H1 (cell line): ENCODE results near the gene RASA1. TPM values are rescaled to one million over a fixed set of nuclear protein-coding genes. Genes with fewer than 3 reads are reported as not detected.

Experiments
- CTCF ChIA-PET: fragments of 300-600 bp; sonication (Branson Sonifier 250); formaldehyde crosslinking; loops from one replicate; lab custom pipeline; 2021; ENCODE audit not compliant: partially characterized antibody; lab: Charles Lee
- POLR2A ChIA-PET: fragments of 300-600 bp; sonication (Branson Sonifier 250); formaldehyde crosslinking; loops from one replicate; lab custom pipeline; 2021; ENCODE audit warnings: inconsistent platforms; ENCODE audit not compliant: partially characterized antibody; lab: Charles Lee
- DNase-seq, 2 experiments: peaks; one replicate each; pipeline versions ENCODE4 v3.0.0 to v3.0.0-alpha.2; 2010 to 2022; ENCODE audit warnings: low spot score in 2 of 2, low read depth in 1 of 2, mixed read lengths in 1 of 2
- FAIRE-seq: peaks from 2 replicates; lab custom pipeline; 2011; peaks lifted over from hg19 to GRCh38; lab: Jason Lieb, UNC
- H2AFZ ChIP-seq: 2 replicates; pipeline ENCODE4 v1.8.1; 2012; ENCODE audit warnings: low read length, inconsistent platforms
- H2AK5ac ChIP-seq: 2 replicates; pipeline ENCODE4 v1.6.1; 2013; ENCODE audit warnings: low read depth, low read length
- H2BK120ac ChIP-seq: replicated peaks from 2 replicates; pipeline ENCODE3; 2013; ENCODE audit warnings: low read depth, low read length, inconsistent platforms
- H2BK12ac ChIP-seq: 2 replicates; pipeline ENCODE4 v1.6.1; 2013; ENCODE audit warnings: low read depth, low read length
- H2BK15ac ChIP-seq: 2 replicates; pipeline ENCODE4 v1.6.1; 2013; ENCODE audit warnings: low read length
- H2BK20ac ChIP-seq: 2 replicates; pipeline ENCODE4 v1.6.1; 2013; ENCODE audit warnings: low read length
- H2BK5ac ChIP-seq: 2 replicates; pipeline ENCODE4 v1.6.1; 2013; ENCODE audit warnings: low read depth, low read length
- H3K14ac ChIP-seq: 2 replicates; pipeline ENCODE4 v1.6.1; 2013; ENCODE audit warnings: inconsistent platforms; ENCODE audit not compliant: insufficient read length
- H3K18ac ChIP-seq: 2 replicates; pipeline ENCODE4 v1.6.1; 2013; ENCODE audit warnings: low read length; ENCODE audit errors: extremely low read depth
- H3K23ac ChIP-seq: 2 replicates; pipeline ENCODE4 v1.6.1; 2013; ENCODE audit warnings: inconsistent platforms; ENCODE audit not compliant: insufficient read length
- H3K23me2 ChIP-seq: 2 replicates; pipeline ENCODE4 v1.6.1; 2013; ENCODE audit warnings: low read depth, low read length
- H3K27ac ChIP-seq: 2 replicates; pipeline ENCODE4 v1.6.1; 2011; ENCODE audit warnings: low read depth, low read length, inconsistent platforms
- H3K27me3 ChIP-seq, 4 experiments: replicated peaks in 1 of 4; 1 replicate in 1 of 4; 2 replicates in 3 of 4; pipeline versions ENCODE4 v1.6.1 to v1.8.1; 2011 to 2013; ENCODE audit warnings: low read length in 3 of 4, mild to moderate bottlenecking in 3 of 4, inconsistent platforms in 2 of 4, mixed read lengths in 2 of 4, moderate library complexity in 1 of 4; ENCODE audit not compliant: control insufficient read depth in 3 of 4, insufficient read depth in 3 of 4; ENCODE audit errors: extremely low read depth in 1 of 4
- H3K36me3 ChIP-seq, 4 experiments: 2 replicates each; pipeline versions ENCODE4 v1.6.1 to v1.8.1; 2011 to 2013; ENCODE audit warnings: mild to moderate bottlenecking in 4 of 4, low read length in 3 of 4, moderate library complexity in 2 of 4, control low read depth in 1 of 4, inconsistent platforms in 1 of 4; ENCODE audit not compliant: insufficient read depth in 4 of 4, control insufficient read depth in 2 of 4
- H3K4ac ChIP-seq: replicated peaks from 2 replicates; pipeline ENCODE3; 2013; ENCODE audit warnings: low read length, low read depth, mixed read lengths, inconsistent platforms; ENCODE audit not compliant: insufficient read length
- H3K4me1 ChIP-seq, 4 experiments: replicated peaks in 1 of 4; 1 replicate in 1 of 4; 2 replicates in 3 of 4; pipeline versions ENCODE4 v1.6.1 to v1.8.1; 2011 to 2013; ENCODE audit warnings: low read length in 3 of 4, inconsistent platforms in 2 of 4, mixed read lengths in 1 of 4; ENCODE audit not compliant: insufficient read depth in 4 of 4, control insufficient read depth in 3 of 4
- H3K4me2 ChIP-seq, 2 experiments: 2 replicates each; pipeline versions ENCODE4 v1.6.1 to v1.8.1; 2011 to 2013; ENCODE audit warnings: low read depth in 2 of 2, low read length in 2 of 2, control low read depth in 1 of 2, inconsistent platforms in 1 of 2, mild to moderate bottlenecking in 1 of 2; ENCODE audit not compliant: insufficient read depth in 1 of 2
- H3K4me3 ChIP-seq, 4 experiments: fragments of 200-600, 300-600 bp in 1 of 4; sonication (generic), shearing (Covaris generic), sonication (Bioruptor Twin) in 1 of 4; 2 replicates each; pipeline versions ENCODE4 v1.5.1 to v1.8.1; 2011 to 2016; ENCODE audit warnings: low read length in 4 of 4, low read depth in 3 of 4, control low read depth in 2 of 4, inconsistent platforms in 2 of 4, mild to moderate bottlenecking in 2 of 4, mixed read lengths in 1 of 4, moderate library complexity in 1 of 4; ENCODE audit not compliant: insufficient read depth in 2 of 4; ENCODE audit errors: extremely low read depth in 1 of 4
- H3K56ac ChIP-seq: replicated peaks from 2 replicates; pipeline ENCODE3; 2013; ENCODE audit warnings: low read depth, mild to moderate bottlenecking, mixed read lengths, low read length, inconsistent platforms; ENCODE audit not compliant: insufficient read length
- H3K79me1 ChIP-seq: 2 replicates; pipeline ENCODE4 v1.6.1; 2013; ENCODE audit warnings: low read depth, low read length, control low read depth
- H3K79me2 ChIP-seq, 2 experiments: 2 replicates each; pipeline versions ENCODE4 v1.6.1 to v1.8.1; 2012 to 2013; ENCODE audit warnings: low read length in 2 of 2, mild to moderate bottlenecking in 2 of 2, inconsistent platforms in 1 of 2; ENCODE audit not compliant: insufficient read depth in 2 of 2, control insufficient read depth in 1 of 2
- H3K9ac ChIP-seq, 4 experiments: replicated peaks in 1 of 4; 1 replicate in 1 of 4; 2 replicates in 3 of 4; pipeline versions ENCODE4 v1.6.1 to v1.8.1; 2011 to 2013; ENCODE audit warnings: low read depth in 3 of 4, low read length in 3 of 4, control low read depth in 2 of 4, mild to moderate bottlenecking in 2 of 4, moderate library complexity in 2 of 4, inconsistent platforms in 1 of 4; ENCODE audit errors: extremely low read depth in 1 of 4
- H3K9me3 ChIP-seq, 2 experiments: 2 replicates each; pipeline versions ENCODE4 v1.6.1 to v1.8.1; 2012 to 2013; ENCODE audit warnings: mild to moderate bottlenecking in 2 of 2, moderate library complexity in 2 of 2, control low read depth in 1 of 2, inconsistent platforms in 1 of 2, low read depth in 1 of 2, low read length in 1 of 2, mixed read lengths in 1 of 2; ENCODE audit not compliant: insufficient read depth in 2 of 2
- H4K20me1 ChIP-seq, 2 experiments: replicated peaks in 1 of 2; 2 replicates each; pipeline versions ENCODE3 to v1.8.1; 2011 to 2013; ENCODE audit warnings: inconsistent platforms in 2 of 2, low read length in 2 of 2, mild to moderate bottlenecking in 1 of 2; ENCODE audit not compliant: insufficient read depth in 2 of 2, control insufficient read depth in 1 of 2
- H4K5ac ChIP-seq: 2 replicates; pipeline ENCODE4 v1.6.1; 2013; ENCODE audit warnings: low read length, low read depth, mixed read lengths, inconsistent platforms; ENCODE audit not compliant: insufficient read length
- H4K8ac ChIP-seq: 2 replicates; pipeline ENCODE4 v1.8.0; 2013; ENCODE audit warnings: mild to moderate bottlenecking, moderate library complexity, low read length, inconsistent platforms; ENCODE audit not compliant: insufficient read depth; ENCODE audit errors: extremely low read depth
- H4K91ac ChIP-seq: replicated peaks from 2 replicates; pipeline ENCODE3; 2013; ENCODE audit warnings: low read length, mixed read lengths, inconsistent platforms; ENCODE audit not compliant: insufficient read length
- BACH1 ChIP-seq: IDR thresholded peaks from 2 replicates; pipeline ENCODE4 v1.6.1; 2012; ENCODE audit warnings: low read length, improper control_type of control experiment
- KDM5A ChIP-seq: fragments of 200-600 bp; IDR thresholded peaks from 2 replicates; pipeline ENCODE4 v1.7.1; 2012; ENCODE audit warnings: mild to moderate bottlenecking, low read length, inconsistent platforms, mixed read lengths
- WGBS, 2 experiments: shearing (Covaris generic) in 1 of 2; methylation state at CpG; one replicate each; pipeline versions ENCODE4 v1.1.6 to v1.1.7; 2013 to 2015; ENCODE audit warnings: low lambda C conversion rate in 2 of 2, mixed read lengths in 2 of 2, inconsistent platforms in 1 of 2, low coverage in 1 of 2, missing lambda C conversion rate in 1 of 2; ENCODE audit not compliant: insufficient replicate concordance in 2 of 2, insufficient coverage in 1 of 2, insufficient read length in 1 of 2; ENCODE audit errors: extremely low coverage in 1 of 2, missing lambda C conversion rate in 1 of 2; 5-methylcytosine and 5-hydroxymethylcytosine counted together
- polyA plus RNA-seq, 7 experiments: library from polyadenylated mRNA; depleted of rRNA in 3 of 7; stranded (reverse) in 5 of 7; unstranded in 2 of 7; fragments of >200 nt in 5 of 7; fragments of 200-250 nt in 2 of 7; gene quantifications; 1 replicate in 5 of 7; 2 replicates in 1 of 7; 4 replicates in 1 of 7; pipeline versions ENCODE4 v1.2.1 to v1.2.3, GENCODE V29; 2011 to 2013; ENCODE audit warnings: missing spikeins in 2 of 7, mixed read lengths in 2 of 7
- total RNA-seq: library from RNA; stranded (reverse); fragmentation: NEBNext Ultra II Directional; extraction: Animal tissue kit (Norgen Biotek cat#: 25700); gene quantifications from 2 replicates; pipeline ENCODE4 v1.2.1, GENCODE V29; 2021

RASA1 gene
- total and polyA plus RNA-seq, 2 of the 8 experiments (the other 6 are each of a cell fraction or from before 2014, with no cell fraction given): 15.9 to 33.8 TPM

DNA sequence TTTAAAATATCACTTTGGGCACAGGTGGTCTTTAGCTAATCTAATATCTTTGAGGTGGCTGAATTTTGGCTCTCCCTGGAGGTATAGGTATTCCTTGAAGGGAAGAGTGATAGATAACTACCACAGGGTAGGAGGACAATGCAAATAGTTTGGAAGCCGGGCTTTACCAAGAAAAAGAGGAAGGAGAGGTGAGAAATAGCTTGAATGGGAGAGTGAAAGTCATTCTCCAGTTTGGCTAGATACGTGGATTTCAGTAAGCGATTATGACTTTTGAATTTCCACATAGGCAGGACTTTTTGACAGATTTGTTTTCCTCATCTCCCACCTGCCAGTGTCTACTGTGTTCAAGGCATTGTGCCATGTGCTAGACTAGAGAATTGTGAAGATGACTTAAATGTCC lies 45.5 kb downstream of the RASA1 start:
- no peak overlapping the region for H2BK120ac ChIP-seq
- no peak overlapping the region for H2BK15ac ChIP-seq
- no peak overlapping the region for H2BK12ac ChIP-seq
- no peak overlapping the region for H3K4ac ChIP-seq
- no peak overlapping the region for H4K5ac ChIP-seq
- H3K56ac ChIP-seq: no peak overlapping the region
- no peak overlapping the region for H4K8ac ChIP-seq
- H2AFZ ChIP-seq: no peak overlapping the region
- CTCF ChIA-PET: no interaction called here
- H3K4me1 ChIP-seq: peaks cover 0 to 5% (median 1%) of the 10 kb centered on the region in 4 experiments; a peak in 2 of 7 replicates
- FAIRE-seq: no peak
- no peak overlapping the region for H2BK20ac ChIP-seq
- H3K4me2 ChIP-seq: no peak overlapping the region
- H3K36me3 ChIP-seq: 0 out of 8 replicates have a peak, but pooled peaks cover 0 to under 1% (median 0%) of the 10 kb centered on the region in 4 experiments
- peaks cover 0 to 77% of the 10 kb centered on the region in 2 experiments; a peak in 2 of 4 replicates for H3K79me2 ChIP-seq
- H3K9me3 ChIP-seq: no peaks in the 10 kb centered on the region
- H3K27me3 ChIP-seq: no peaks in the 10 kb centered on the region
- no peak overlapping the region for H3K18ac ChIP-seq
- H2BK5ac ChIP-seq: no peak overlapping the region
- DNase-seq: no peak
- POLR2A ChIA-PET: interaction anchor here (0.7 kb wide), 1 partner anchor 23 kb away, joined by 4 read pairs; no protein-coding TSS in a partner anchor
- no peak overlapping the region for H3K23ac ChIP-seq
- no peaks in the 10 kb centered on the region for H4K20me1 ChIP-seq
- TF ChIP-seq BACH1: no peak
- no peak for TF ChIP-seq KDM5A
- no peak overlapping the region for H3K4me3 ChIP-seq
- no peak overlapping the region for H2AK5ac ChIP-seq
- peaks cover 6% of the 10 kb centered on the region; the same call in 1 of the 2 replicates for H3K79me1 ChIP-seq
- no peaks in the 10 kb centered on the region for H3K23me2 ChIP-seq
- 89% methylated on average over 3 of the region's 3 CpGs; no CpG with 5 or more reads in 1 of the 2 experiments for WGBS, 2 experiments
- no peak overlapping the region for H3K27ac ChIP-seq
- no peak overlapping the region for H3K9ac ChIP-seq
- no peak overlapping the region for H3K14ac ChIP-seq
- H4K91ac ChIP-seq: no peak overlapping the region
